IPS DF 6.9 (cell line): ENCODE measurements around the gene EML4.
"Not testable (repeated sequence)": the region's sequence is repeated elsewhere in the genome, so short reads cannot be mapped to it uniquely, and the experiment has no call there.

Experiments
- DNase-seq: peaks from one replicate; pipeline ENCODE4 v3.0.0-alpha.2; 2013; ENCODE audit warnings: low read depth, low spot score
- H3K27ac ChIP-seq: one replicate; pipeline ENCODE4 v1.5.1; 2013; ENCODE audit warnings: low read length, control low read depth
- H3K27me3 ChIP-seq: 2 replicates; pipeline ENCODE4 v1.6.1; 2013; ENCODE audit warnings: mild to moderate bottlenecking, low read length; ENCODE audit not compliant: control insufficient read depth, insufficient read depth
- H3K36me3 ChIP-seq: 2 replicates; pipeline ENCODE4 v1.6.1; 2013; ENCODE audit warnings: low read length; ENCODE audit not compliant: control insufficient read depth, insufficient read depth
- H3K4me1 ChIP-seq: 2 replicates; pipeline ENCODE4 v1.6.1; 2013; ENCODE audit warnings: low read length; ENCODE audit not compliant: control insufficient read depth, insufficient read depth
- H3K4me3 ChIP-seq: 2 replicates; pipeline ENCODE4 v1.5.1; 2013; ENCODE audit warnings: mild to moderate bottlenecking, low read length
- H3K9me3 ChIP-seq: 2 replicates; pipeline ENCODE4 v1.6.1; 2013; ENCODE audit warnings: low read length, inconsistent platforms; ENCODE audit not compliant: control insufficient read depth, insufficient read depth
- WGBS: extraction: QIAGEN DNeasy Blood & Tissue Kit; methylation state at CpG from one replicate; pipeline ENCODE4 v1.1.7; 2013; ENCODE audit warnings: mixed read lengths, missing lambda C conversion rate; ENCODE audit not compliant: insufficient read length, insufficient coverage; 5-methylcytosine and 5-hydroxymethylcytosine counted together

The EML4 gene, protein sequence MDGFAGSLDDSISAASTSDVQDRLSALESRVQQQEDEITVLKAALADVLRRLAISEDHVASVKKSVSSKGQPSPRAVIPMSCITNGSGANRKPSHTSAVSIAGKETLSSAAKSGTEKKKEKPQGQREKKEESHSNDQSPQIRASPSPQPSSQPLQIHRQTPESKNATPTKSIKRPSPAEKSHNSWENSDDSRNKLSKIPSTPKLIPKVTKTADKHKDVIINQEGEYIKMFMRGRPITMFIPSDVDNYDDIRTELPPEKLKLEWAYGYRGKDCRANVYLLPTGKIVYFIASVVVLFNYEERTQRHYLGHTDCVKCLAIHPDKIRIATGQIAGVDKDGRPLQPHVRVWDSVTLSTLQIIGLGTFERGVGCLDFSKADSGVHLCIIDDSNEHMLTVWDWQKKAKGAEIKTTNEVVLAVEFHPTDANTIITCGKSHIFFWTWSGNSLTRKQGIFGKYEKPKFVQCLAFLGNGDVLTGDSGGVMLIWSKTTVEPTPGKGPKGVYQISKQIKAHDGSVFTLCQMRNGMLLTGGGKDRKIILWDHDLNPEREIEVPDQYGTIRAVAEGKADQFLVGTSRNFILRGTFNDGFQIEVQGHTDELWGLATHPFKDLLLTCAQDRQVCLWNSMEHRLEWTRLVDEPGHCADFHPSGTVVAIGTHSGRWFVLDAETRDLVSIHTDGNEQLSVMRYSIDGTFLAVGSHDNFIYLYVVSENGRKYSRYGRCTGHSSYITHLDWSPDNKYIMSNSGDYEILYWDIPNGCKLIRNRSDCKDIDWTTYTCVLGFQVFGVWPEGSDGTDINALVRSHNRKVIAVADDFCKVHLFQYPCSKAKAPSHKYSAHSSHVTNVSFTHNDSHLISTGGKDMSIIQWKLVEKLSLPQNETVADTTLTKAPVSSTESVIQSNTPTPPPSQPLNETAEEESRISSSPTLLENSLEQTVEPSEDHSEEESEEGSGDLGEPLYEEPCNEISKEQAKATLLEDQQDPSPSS

DNA sequence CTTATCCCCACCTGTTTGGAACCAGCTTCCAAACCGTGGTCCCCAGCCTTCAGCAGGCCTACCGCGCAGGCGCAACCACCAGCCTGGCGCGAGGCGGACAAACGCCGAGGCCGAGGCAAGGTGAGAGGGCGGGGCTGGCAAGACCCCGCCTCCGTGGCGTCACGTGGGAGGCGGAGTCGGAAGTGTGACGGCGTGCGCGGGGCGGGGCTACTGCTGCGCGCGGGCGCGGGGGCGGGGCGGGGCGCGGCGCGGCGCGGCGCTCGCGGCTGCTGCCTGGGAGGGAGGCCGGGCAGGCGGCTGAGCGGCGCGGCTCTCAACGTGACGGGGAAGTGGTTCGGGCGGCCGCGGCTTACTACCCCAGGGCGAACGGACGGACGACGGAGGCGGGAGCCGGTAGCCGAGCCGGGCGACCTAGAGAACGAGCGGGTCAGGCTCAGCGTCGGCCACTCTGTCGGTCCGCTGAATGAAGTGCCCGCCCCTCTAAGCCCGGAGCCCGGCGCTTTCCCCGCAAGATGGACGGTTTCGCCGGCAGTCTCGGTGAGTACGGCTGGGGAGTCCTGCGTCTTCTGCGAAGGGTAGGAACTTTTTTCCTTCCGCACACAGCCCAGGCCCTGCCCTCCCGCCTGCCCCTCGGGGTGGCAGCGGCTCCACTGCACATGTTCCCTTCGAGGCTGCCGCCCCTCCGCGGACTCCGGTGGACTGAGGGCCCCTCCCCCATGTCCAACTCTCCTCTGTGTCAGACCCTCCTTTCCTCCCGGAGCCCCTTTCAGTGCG lies at the start of gene EML4:
TSS of gene EML4 (plus strand) at position 254 of the 774 bp plus-strand sequence. CDS start at position 513, 259 bp downstream.
- Histone ChIP-seq H3K9me3 (no peaks in the 10 kb centered on the region), H3K36me3 (no peaks in the 10 kb centered on the region), H3K27ac (no peak within 1 kb of the TSS), H3K4me1 (peaks cover 6% of the 10 kb centered on the region; the same call in 1 of the 2 replicates), H3K4me3 (peak within 1 kb of the TSS; percentile 92), H3K27me3 (no peaks in the 10 kb centered on the region)
- peak; percentile 81 for DNase-seq
- no CpG with 5 or more reads among the region's 88 CpGs for WGBS

DNA sequence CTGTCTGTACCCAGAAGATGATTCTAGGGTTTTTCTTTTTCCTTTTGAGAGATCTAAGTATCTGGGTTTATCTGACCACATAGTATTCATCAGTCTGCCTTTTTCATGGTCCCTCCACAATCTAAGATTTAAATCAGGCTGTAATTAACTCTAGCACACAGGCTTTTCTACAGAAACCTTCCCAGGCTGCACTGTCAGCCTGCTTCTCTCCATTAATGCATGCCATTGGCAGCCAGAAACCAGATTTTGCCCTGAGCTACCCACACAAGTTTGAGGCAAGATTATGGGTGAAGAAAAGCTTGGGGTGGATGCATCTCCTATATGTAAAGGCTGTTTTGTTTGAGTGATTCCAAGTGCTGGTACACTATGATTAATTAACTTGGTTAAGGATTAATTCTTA lies 45.7 kb upstream of the EML4 start:
- no peaks in the 10 kb centered on the region for H3K27me3 ChIP-seq
- no peak for DNase-seq
- H3K36me3 ChIP-seq, result no peaks in the 10 kb centered on the region
- no peaks in the 10 kb centered on the region for H3K9me3 ChIP-seq
- no peak overlapping the region for H3K4me3 ChIP-seq
- H3K4me1 ChIP-seq, result no peaks in the 10 kb centered on the region
- H3K27ac ChIP-seq, result no peak overlapping the region

DNA sequence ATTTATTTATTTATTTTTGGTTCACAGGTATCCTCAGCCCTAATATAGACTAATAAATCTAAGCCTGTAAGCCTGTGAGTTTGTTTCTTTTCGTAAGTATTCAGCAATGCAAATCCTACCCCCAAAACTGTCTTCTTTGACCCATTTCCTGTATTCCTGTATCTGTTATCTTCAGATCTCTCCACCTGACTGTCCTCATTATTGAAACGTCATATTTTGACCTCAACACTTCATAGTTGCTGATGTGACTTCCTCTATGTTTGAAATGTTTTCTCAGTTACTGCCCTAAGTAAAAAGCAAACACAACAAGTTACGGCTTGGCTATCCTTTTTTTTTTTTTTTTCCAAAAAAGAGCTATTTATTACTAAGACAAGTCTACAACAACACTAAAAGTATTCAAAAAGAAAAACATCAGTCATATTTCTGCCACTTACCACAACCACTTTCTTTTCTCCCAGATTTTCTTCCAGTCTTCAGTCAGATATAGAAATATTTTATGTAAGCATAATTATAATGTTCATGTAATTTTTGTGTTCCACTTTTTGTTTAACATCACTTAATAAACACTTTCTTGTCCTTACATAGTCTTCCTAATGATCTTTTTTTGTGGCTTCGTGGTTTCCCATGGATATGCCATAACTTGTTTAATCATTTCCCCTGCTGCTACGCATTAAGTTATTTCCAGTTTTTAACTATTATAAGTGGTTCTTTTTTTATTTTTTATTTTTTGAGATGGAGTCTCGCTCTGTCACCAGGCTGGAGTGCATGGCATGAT lies 45.0 kb upstream of the EML4 start:
- Histone ChIP-seq H3K4me3 (no peak overlapping the region), H3K9me3 (no peaks in the 10 kb centered on the region), H3K36me3 (no peaks in the 10 kb centered on the region), H3K27me3 (no peaks in the 10 kb centered on the region), H3K27ac (no peak overlapping the region), H3K4me1 (no peaks in the 10 kb centered on the region)
- DNase-seq, result no peak
- no CpG with 5 or more reads among the region's 6 CpGs for WGBS

DNA sequence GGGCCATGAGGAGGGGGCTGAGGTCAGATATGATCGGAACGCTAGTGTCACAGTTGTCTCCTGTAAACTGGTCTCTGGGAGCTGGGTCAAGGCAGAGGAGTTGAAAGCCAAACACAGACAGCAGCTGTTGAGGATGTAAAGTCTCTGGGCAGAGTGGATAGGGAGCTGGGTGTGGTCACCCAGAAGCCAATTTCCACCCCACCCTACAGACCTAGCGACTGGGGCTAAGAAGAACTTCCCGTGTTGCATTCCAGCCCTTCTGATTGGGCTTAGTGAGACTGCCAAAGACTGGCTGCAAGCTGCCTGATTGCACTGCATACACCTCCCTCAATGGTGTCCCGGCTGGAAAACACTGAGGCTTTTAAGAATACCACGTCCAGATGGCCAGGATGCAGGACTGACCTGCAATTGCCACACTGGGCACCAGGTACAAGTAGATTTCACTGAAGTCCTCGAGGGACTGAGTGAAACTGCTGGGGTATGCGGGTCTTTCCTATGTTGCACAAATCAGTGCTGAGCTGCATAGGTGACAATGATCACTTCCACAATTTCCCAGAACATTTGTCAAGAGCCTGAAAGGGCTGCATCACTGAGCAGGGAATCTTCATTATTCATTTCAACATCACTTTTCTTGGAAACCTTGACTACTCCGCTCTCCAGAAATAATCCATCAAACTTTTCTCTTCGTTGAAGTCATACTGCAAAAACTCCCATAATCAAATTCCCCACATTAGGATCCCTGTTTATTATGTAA lies 43.1 kb upstream of the EML4 start:
- DNase-seq, result no peak
- no peaks in the 10 kb centered on the region for H3K9me3 ChIP-seq
- no peak overlapping the region for H3K27ac ChIP-seq
- WGBS, result 100% methylated on average over 2 of the region's 10 CpGs
- no peaks in the 10 kb centered on the region for H3K27me3 ChIP-seq
- no peak overlapping the region for H3K4me3 ChIP-seq
- no peaks in the 10 kb centered on the region for H3K36me3 ChIP-seq
- no peaks in the 10 kb centered on the region for H3K4me1 ChIP-seq

DNA sequence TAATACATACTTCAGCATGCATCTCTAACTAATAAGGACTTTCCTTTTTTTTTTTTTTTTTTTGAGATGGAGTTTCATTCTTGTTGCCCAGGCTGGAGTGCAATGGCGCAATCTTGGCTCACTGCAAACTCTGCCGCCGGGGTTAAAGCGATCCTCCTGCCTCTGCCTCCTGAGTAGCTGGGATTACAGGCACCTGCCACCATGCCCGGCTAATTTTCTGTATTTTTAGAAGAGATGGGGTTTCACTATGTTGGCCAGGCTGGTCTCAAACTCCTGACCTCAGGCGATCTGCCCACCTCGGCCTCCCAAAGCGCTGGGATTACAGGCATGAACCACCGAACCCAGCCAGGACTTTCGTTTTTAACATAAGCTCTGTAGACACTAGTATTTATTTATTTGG lies 42.3 kb upstream of the EML4 start:
- not testable (repeated sequence) for H3K27ac ChIP-seq, H3K27me3 ChIP-seq, H3K4me1 ChIP-seq, DNase-seq, H3K9me3 ChIP-seq, H3K36me3 ChIP-seq, H3K4me3 ChIP-seq
- no CpG with 5 or more reads among the region's 10 CpGs for WGBS

DNA sequence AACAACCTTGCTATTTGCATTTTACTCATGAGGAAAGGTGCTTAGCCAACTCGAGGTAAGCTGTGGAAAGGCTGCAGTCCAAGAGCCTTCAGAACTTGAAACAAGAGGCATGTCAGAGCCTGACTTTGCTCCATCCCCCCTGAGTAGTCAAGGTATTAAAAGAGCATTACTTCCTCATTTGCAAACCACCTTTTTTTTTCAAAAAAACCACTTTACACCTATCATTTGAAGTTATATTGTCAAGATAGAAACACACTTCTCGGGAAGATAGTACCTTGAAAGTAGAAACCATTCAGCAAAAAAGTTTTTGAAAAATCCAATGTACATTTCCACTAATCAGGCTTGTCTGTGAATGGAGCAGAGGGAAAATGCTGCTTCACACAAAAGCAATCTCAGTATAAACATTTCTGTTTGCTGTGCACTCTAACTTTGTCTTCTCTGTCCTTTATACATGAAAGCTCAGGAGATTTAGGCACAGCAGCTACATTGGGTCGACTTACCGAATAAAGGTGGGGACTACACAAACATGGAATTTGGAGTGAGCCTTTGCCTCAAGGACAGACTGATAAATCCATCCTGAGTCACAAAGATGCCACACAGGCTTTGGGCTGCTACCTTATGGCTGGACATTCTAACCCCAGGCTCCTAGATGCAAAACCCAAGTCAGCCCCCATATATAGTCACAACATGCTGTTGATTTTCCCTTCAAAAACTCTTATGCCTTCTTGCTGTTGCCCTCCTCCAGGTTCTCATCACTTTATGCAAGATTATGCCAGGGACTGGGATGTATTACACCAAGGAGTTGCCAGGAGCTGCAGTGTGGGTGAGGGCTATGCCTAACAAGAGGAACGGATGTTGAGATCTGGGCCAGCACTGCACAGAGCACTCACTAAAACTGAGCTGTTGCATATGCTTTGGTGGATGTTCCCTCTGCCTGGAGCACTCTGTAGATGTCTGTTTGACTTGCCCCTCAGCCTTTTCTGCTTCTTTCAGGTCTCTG lies 41.4 kb upstream of the EML4 start:
- peaks cover under 1% of the 10 kb centered on the region; the same call in 1 of the 2 replicates for H3K4me1 ChIP-seq
- no peak for DNase-seq

DNA sequence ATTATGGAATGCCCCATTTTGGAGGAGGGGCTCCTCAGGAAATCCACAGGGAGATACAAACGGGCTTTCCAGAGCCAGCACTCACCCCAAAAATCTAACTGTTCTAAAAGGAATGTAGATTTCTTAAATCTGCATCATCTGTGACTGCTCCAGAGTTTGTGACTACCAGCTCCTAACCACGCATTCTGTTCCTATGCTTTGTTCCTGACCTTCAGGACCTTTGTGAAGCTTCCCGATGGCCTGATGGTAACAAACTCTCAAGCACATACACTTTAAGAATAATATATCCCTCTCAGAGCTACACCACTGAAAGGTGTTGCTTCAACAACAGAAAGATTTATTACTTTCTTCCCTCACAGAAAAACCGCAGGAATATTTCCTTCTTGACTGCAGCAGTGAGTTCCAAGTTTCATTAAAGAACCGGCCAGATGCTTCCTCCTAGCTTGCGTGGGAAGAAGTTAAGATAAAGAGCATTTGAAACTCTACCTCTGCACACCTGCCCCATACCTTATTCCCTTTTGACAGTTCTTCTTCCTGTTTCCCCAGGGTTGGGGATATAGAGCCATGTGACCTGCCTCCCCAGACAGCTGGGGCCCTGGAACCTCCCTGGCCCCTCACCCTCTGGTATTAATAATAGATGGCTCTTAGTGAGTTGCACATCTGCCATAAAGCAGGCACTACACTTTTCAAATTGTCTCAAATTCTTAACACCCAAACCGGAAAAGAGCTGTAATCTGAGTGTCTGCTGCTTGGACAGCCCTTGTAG lies 40.2 kb upstream of the EML4 start:
- H3K27me3 ChIP-seq, result no peaks in the 10 kb centered on the region
- H3K36me3 ChIP-seq, result no peaks in the 10 kb centered on the region
- H3K9me3 ChIP-seq, result no peaks in the 10 kb centered on the region
- WGBS, result no CpG with 5 or more reads among the region's 7 CpGs
- no peak for DNase-seq
- H3K4me1 ChIP-seq, result peaks cover 2% of the 10 kb centered on the region; the same call in 1 of the 2 replicates
- H3K4me3 ChIP-seq, result no peak overlapping the region
- H3K27ac ChIP-seq, result no peak overlapping the region

More for the DNA sequence above, 41.4 kb upstream of the EML4 start:
- no peaks in the 10 kb centered on the region for H3K9me3 ChIP-seq
- H3K27ac ChIP-seq, result no peak overlapping the region
- no peaks in the 10 kb centered on the region for H3K36me3 ChIP-seq
- H3K4me3 ChIP-seq, result no peak overlapping the region
- WGBS, result no CpG with 5 or more reads among the region's 5 CpGs
- no peaks in the 10 kb centered on the region for H3K27me3 ChIP-seq

DNA sequence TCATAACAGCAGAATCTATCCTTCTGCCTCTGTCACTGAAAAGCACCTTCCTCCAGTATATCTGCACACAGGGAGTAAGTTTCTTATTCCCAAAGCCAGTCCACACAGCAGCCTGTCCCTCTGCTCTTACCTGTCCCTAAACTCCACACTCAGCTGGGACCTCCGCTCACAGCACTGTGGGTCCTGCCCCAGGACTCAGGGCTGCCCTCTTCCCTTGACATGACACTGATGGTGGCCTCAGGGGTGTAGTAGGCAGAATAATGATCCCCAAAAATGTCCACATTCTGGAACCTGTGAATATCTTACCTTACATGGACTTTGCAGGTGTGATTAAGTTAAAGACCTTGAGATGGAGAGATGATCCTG lies 39.7 kb upstream of the EML4 start:
- no CpG with 5 or more reads among the region's 1 CpG for WGBS
- Histone ChIP-seq H3K4me3 (no peak overlapping the region), H3K4me1 (peaks cover 2% of the 10 kb centered on the region; the same call in 1 of the 2 replicates), H3K27ac (no peak overlapping the region), H3K36me3 (no peaks in the 10 kb centered on the region), H3K27me3 (no peaks in the 10 kb centered on the region), H3K9me3 (no peaks in the 10 kb centered on the region)
- DNase-seq, result no peak
